ENCODE measurements around the gene SPOCD1.
"Not testable (repeated sequence)": the region's sequence is repeated elsewhere in the genome, so short reads cannot be mapped to it uniquely, and the experiment has no call there.

SPOCD1 gene

GRCh38 chr1:31828926-31829690 lies 13.3 kb upstream of the SPOCD1 start:
- no peak for DNase-seq

DNA sequence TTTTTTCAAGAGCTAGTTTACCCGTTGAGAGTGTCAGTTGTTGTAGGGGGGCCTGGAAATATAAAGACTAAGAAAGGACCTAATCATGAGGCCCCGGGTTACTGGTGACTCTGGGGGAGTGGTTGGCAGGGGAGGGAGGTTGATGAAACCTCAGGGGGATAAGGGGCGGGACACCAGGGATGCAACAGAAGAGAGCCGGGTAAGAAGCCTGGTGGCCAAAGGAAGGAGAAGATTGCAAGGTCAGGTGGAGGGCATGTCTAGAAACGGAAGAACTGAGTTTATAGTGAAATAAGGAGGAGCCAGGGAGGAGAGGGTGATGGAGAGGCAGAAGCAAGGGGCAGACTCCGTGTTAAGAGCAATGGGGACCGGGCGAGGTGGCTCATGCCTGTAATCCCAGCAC lies 12.5 kb upstream of the SPOCD1 start:
- DNase-seq: no peak

DNA sequence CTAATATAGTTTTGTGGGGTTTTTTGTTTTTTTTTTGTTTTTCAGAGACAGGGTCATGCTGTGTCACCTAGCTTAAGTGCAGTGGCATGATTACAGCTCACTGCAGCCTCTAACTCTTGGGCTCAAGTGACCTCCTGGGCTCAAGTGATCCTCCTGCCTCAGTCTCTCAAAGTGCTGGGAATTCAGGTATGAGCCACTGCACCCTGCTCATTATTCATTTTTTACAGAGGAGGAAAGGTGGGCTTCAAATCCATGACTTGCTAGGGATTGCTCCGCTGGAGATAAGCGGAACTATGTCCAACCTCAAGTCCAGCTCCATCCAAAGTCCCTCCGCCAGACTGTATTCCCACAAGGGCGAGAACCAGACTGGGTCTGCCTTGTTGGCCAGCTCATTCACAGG lies 8.0 kb upstream of the SPOCD1 start:
- no peak for DNase-seq

DNA sequence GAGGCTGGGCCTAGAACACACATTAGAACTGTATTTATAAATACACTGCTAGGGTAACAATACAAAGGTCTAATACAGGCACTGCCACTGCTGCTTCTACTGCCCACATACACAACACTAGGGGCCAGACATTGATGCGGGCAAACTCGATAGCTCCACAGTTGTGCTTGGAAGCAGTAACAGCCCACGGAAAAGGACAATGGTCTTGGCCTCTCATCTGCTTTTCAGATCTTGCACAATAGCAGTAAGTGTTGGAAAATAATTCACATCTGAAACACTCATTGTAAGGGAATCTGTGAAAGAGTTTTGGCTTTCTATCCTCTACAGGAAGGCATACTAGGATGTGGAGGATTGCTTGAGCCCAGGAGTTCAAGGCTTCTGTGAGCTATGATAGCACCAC lies 6.9 kb upstream of the SPOCD1 start:
- no peak for DNase-seq

GRCh38 chr1:31820196-31820595 lies 4.4 kb upstream of the SPOCD1 start:
- DNase-seq: not testable (repeated sequence)

DNA sequence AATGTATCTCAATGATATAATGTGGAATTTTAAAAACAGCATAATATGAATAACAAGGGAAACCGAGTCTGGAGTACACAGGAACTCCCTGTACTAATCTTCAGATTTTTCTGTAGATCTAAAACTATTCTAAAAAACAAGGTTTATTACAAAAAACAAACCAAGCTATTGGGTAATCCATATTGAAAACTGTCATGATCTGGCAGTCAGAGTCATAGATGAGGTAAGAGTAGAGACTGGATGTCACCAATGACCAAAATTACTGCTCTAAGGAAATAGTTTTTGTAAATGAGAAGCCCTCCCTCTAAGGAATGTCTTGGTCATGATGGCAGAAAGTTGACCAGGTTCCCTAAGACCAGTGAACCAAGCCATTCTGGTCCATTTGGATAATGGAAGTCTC lies 2.4 kb upstream of the SPOCD1 start:
- DNase-seq: no peak

DNA sequence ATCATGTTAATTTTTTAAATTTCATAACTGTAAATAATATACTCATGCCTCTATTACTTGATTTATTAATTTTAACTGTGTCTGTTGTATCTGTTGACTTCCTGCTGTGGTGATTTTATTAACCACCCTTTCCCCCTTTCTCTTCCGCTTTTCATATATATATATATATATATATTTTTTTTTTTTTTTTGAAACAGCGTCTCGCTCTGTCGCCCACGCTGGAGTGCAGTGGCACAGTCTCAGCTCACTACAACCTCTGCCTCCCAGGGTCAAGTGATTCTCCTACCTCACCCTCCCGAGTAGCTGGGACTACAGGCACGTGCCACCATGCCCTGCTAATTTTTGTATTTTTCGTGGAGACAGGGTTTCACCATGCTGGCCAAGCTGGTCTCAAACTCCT lies 1.1 kb upstream of the SPOCD1 start:
- not testable (repeated sequence) for DNase-seq

- not testable (repeated sequence) for DNase-seq
Measured at GRCh38 chr1:31816501-31816900, 679 bp upstream of the SPOCD1 start.

DNA sequence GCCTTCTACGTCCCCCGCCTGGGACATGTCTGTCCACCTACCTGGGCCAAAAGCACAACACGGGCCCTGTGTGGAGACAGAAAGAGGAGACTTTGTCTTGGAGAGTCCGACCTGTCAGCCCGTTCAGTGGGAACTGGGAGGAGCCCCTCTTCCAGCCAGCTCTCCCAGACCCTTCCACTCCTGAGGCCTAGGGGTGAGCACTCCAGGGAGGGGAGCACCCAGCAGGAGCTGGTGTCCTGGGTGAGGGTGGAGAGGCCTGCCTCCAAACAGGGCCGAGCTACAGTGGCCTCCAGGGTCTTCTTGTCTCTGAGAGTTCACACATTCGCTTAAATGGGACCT lies 546 bp downstream of the SPOCD1 start:
- no peak for DNase-seq

DNA sequence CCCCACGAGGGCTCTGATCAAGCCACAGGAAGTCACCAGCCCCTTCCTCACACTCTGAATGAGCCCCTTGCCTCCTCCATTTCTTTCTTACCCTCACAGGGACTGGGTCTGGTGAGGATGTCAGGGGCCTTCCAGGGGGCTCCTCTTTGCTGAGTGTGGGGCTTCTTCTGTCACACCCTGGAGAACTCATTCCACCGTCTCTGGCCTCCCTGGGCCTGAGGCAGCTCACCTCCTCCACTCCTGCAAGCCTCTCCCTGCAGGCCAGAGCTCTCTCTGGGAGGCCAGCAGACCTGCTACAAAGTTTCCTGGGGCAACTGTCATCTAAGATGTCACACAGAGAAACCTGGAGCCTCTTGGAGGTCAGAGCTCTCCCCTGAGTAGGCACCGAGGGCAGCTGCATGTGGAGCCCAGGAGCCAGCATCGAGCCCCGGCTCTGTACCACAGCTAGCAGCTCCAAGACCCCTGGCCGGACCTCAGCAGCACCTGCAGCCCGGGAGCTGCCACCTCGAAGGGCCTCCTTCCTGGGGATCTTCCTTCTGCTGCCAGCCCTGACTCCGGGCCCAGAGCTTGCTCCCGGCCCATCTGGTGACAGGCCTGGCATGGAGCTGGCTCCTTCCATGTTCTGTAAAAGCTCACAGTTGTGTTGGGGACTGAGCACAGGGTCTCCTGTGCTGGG lies 1.1 kb downstream of the SPOCD1 start:
- DNase-seq: no peak

DNA sequence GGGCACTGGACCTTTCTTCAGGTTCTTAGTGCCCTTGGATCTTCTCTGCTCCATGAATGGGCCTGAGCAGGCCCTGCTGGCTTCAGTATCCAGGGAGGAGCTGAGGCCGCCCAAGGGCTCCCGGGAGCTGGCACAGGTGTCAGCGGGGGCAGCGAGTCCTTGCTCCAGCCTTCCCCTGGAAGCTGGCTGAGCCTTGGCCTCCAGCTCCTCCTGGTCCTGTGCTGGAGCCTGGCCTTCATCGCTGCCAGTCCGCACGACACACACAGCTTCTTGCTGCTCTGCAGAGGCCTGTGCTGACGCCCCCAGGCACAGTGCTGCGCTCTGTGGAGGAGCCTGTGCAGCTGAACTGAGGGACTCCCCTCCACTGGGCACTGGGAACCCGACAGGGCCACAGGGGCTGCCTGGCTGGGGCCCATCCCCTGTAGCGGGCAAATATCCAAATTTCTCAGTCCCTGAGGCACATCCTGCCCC lies 1.7 kb downstream of the SPOCD1 start:
- no peak for DNase-seq

GRCh38 chr1:31812158-31812829 lies 3.5 kb downstream of the SPOCD1 start:
- no peak for DNase-seq

DNA sequence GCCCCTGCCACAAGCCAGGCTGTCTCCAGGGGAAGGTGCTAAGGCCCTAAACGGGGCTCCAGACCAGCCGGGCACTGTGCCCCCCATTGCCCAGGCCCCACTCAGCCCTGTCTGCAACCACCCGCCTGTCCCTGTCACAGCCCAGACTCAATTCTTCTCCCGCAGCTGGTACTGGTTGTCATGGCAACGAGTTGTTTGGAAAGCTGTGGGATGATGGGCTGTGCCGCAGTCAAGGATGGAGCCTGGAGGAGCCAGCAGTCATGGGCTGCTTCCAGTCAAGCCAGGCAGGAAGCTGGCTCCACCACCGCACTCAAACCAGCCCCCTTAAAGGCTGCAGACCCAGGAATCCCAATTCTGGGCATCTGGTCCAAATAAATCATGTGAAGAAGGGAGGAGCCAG lies 4.2 kb downstream of the SPOCD1 start:
- DNase-seq: peak; percentile 12

DNA sequence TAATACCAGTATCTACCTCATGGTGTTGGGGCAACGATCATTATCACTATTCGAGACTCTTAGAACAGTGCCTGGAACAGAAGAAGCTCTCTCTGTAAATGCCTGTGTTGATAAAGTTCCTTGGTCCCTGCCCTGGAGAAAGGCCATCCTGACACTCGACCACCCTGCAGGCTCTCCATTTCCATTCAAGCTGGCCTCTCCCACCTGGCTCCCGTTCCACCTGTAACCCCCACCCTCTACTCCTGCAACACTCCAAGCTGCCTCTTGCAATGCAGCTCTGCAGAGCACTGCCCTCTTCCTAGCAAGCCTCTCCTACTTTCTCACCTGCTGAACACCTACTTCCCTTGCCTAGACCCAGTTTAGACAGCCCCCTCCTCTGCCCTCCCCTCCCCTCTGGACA lies 6.1 kb downstream of the SPOCD1 start:
- DNase-seq: no peak

GRCh38 chr1:31807273-31808048 lies 8.4 kb downstream of the SPOCD1 start:
- DNase-seq: no peak

- no peak for DNase-seq
Measured at GRCh38 chr1:31805318-31805717, 10.5 kb downstream of the SPOCD1 start.

GRCh38 chr1:31804098-31804497 lies 11.7 kb downstream of the SPOCD1 start:
- DNase-seq: no peak

GRCh38 chr1:31803610-31804009 lies 12.2 kb downstream of the SPOCD1 start:
- no peak for DNase-seq

DNA sequence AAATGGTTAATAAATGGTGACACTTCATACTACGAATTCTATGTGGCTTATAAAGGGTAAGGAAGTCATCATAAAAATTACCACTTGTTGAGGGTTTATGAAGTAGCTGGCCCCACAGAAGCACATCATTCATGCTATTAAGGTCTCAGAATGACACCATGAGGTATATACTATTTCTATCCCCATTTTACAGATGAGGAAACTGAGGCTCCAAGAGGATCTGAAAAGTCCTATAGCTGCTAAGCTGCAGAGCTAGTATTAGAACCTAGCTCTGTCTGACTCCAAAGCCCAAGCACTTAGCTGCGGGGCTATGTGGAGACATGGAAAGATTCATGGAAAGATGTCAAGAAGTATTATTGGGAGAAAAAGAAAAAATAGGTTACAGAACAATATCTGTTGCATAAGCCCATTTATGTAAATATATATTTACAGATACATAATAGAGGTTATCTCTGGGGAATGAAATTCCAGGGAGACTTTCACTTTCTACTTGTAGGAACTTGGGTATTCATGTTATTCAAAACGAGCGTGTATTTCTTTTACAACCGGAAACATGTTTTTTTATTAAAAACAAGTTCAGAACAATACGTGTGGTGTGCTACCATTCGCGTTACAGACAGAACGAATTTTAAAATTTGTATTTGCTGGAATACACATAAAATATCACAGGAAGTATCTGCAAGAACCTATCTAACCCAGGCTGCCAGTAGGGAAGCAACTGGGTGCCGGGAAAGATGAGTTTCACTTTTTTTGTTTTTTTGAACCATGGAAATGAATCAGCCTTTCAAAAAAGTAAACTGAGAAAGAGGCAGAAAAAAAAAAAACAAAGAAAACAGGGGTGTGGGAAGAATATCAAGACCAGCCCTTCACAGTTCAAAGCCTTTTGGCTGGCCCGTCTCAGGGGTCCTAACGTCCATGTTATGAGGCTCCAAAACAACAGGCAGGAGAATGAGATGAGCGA lies 13.4 kb downstream of the SPOCD1 start:
- no peak for DNase-seq

DNA sequence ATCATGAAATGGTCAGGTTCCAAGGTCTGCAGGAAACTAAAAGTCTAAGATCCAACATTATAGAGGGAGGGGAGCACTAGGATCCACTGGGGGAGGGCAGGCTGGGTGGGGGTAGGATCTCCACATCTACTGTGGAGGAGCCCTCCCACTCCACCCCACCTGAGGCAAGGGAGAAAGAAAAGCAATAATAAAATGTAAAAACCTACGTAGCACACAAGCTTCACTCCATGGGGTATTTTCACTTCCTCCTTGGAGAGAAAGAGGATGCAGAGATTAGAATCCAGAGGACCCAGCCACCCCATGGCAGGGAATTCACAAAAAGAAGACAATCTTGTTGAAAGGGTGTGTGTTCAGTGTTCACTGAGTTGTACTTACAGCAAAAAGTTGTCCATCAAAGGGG lies 14.4 kb downstream of the SPOCD1 start:
- DNase-seq: no peak

DNA sequence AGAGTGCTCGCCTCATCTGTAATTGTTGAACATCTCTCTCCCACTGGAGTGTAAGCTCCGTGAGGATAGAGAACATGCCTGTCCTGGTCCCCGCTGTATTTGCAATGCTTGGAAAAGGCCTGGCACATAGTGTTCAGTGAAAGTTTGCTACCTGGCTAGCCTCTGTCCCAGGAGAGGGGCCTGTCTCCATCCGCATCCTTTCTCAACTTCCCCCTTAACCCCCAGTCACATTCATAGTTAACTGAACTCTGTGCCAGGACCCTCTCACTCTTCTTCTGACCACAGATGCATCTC lies 15.2 kb downstream of the SPOCD1 start:
- DNase-seq: no peak
